Activated CD8-positive, alpha-beta T cell treated with anti-CD3 and anti-CD28 coated beads, Interleukin-2, amount 10 ng/mL, durations not matched to agents 7 days and 5 days (primary cell): ENCODE measurements around the gene MTERF4. TPM values are rescaled to one million over a fixed set of nuclear protein-coding genes. Genes with fewer than 3 reads are reported as not detected.

Source experiments
- ATAC-seq: fragments of 150-1000 bp; cut with Tn5 transposase; one replicate; pipeline ENCODE4 v1.10.0; 2021; ENCODE audit warnings: moderate library complexity
- CTCF ChIA-PET: fragments of 350-600 bp; sonication (Branson Sonifier 250); formaldehyde crosslinking; loops from one replicate; lab custom pipeline; 2021; ENCODE audit warnings: antibody characterized with exemption; lab: Charles Lee
- POLR2A ChIA-PET: fragments of 350-600 bp; sonication (Branson Sonifier 250); formaldehyde crosslinking; loops from one replicate; lab custom pipeline; 2021; ENCODE audit warnings: antibody characterized with exemption; lab: Charles Lee
- DNase-seq: peaks from one replicate; pipeline ENCODE4 v3.0.0-alpha.2; 2020
- H3K27ac Mint-ChIP-seq: one replicate; pipeline ENCODE4 v1.8.0; 2021; ENCODE audit warnings: mild to moderate bottlenecking, mixed read lengths
- H3K27me3 Mint-ChIP-seq: one replicate; pipeline ENCODE4 v1.8.0; 2021; ENCODE audit warnings: low read depth, mixed read lengths
- H3K36me3 Mint-ChIP-seq: one replicate; pipeline ENCODE4 v1.8.0; 2021; ENCODE audit warnings: low read depth, mixed read lengths
- H3K4me1 Mint-ChIP-seq: one replicate; pipeline ENCODE4 v1.8.0; 2021; ENCODE audit warnings: low read depth, mixed read lengths
- H3K4me3 Mint-ChIP-seq: one replicate; pipeline ENCODE4 v1.8.0; 2021; ENCODE audit warnings: mild to moderate bottlenecking, mixed read lengths
- H3K9me3 Mint-ChIP-seq: one replicate; pipeline ENCODE4 v1.8.0; 2022; ENCODE audit warnings: mixed read lengths; ENCODE audit not compliant: insufficient read depth
- total RNA-seq, 2 experiments: library from RNA; stranded (reverse); gene quantifications; one replicate each; pipeline ENCODE4 v1.2.3, GENCODE V29; 2021

Gene MTERF4
- total RNA-seq, 2 experiments from 2014 or later, result 24.1 to 26.3 TPM

GRCh38 chr2:241132538-241133435, 30.7 kb upstream of the MTERF4 start:
- Mint-ChIP-seq H3K4me1 (peaks cover 9% of the 10 kb centered on the region), H3K9me3 (no peaks in the 10 kb centered on the region), H3K4me3 (no peak overlapping the region), H3K27me3 (no peaks in the 10 kb centered on the region), H3K36me3 (peaks cover 15% of the 10 kb centered on the region), H3K27ac (no peak overlapping the region)
- DNase-seq (no peak), ATAC-seq (no peak)
- POLR2A ChIA-PET, result interaction anchor here (0.6 kb wide), 2 partner anchors 11 to 19 kb away, joined by 3 read pairs; no protein-coding TSS in a partner anchor
- CTCF ChIA-PET, result no interaction called here

GRCh38 chr2:241131531-241131930, 29.4 kb upstream of the MTERF4 start:
- no peaks in the 10 kb centered on the region for H3K9me3 Mint-ChIP-seq
- DNase-seq (no peak), ATAC-seq (no peak)
- H3K4me3 Mint-ChIP-seq, result no peak overlapping the region
- POLR2A ChIA-PET, result no interaction called here
- H3K27me3 Mint-ChIP-seq, result no peaks in the 10 kb centered on the region
- peaks cover 15% of the 10 kb centered on the region for H3K36me3 Mint-ChIP-seq
- CTCF ChIA-PET, result interaction anchor here (0.8 kb wide), 1 partner anchor 19 kb away, joined by 3 read pairs; the partner anchor contains the start of gene PPP1R7
- no peak overlapping the region for H3K27ac Mint-ChIP-seq
- H3K4me1 Mint-ChIP-seq, result peaks cover 14% of the 10 kb centered on the region

- peaks cover 14% of the 10 kb centered on the region for H3K4me1 Mint-ChIP-seq
- no peaks in the 10 kb centered on the region for H3K9me3 Mint-ChIP-seq
- no peak for ATAC-seq
- H3K27ac Mint-ChIP-seq, result no peak overlapping the region
- POLR2A ChIA-PET, result no interaction called here
- DNase-seq, result no peak
- peaks cover 18% of the 10 kb centered on the region for H3K36me3 Mint-ChIP-seq
- no peak overlapping the region for H3K4me3 Mint-ChIP-seq
- H3K27me3 Mint-ChIP-seq, result no peaks in the 10 kb centered on the region
- CTCF ChIA-PET, result interaction anchor here (0.6 kb wide), 1 partner anchor 27 kb away, joined by 4 read pairs; no protein-coding TSS in a partner anchor
These were observed 28.2 kb upstream of the MTERF4 start for GRCh38 chr2:241130316-241130715.

GRCh38 chr2:241129086-241129871, 27.2 kb upstream of the MTERF4 start:
- no peak for DNase-seq
- Mint-ChIP-seq H3K4me3 (no peak overlapping the region), H3K36me3 (peaks cover 18% of the 10 kb centered on the region), H3K4me1 (peaks cover 14% of the 10 kb centered on the region), H3K27me3 (no peaks in the 10 kb centered on the region), H3K9me3 (no peaks in the 10 kb centered on the region), H3K27ac (no peak overlapping the region)
- ATAC-seq, result no peak
- ChIA-PET POLR2A (interaction anchor here (1.6 kb wide), 1 partner anchor 19 kb away, joined by 5 read pairs; no protein-coding TSS in a partner anchor), CTCF (no interaction called here)

GRCh38 chr2:241128266-241128665, 26.2 kb upstream of the MTERF4 start:
- POLR2A ChIA-PET, result interaction anchor here (1.2 to 1.6 kb wide), 2 partner anchors 18 to 22 kb away, joined by 3 to 5 read pairs; partner anchors contain the start of gene PPP1R7
- CTCF ChIA-PET, result no interaction called here
- H3K4me1 Mint-ChIP-seq, result peaks cover 14% of the 10 kb centered on the region
- H3K27ac Mint-ChIP-seq, result peak overlapping the region; percentile 69
- H3K9me3 Mint-ChIP-seq, result no peaks in the 10 kb centered on the region
- ATAC-seq (no peak), DNase-seq (no peak)
- H3K36me3 Mint-ChIP-seq, result peaks cover 18% of the 10 kb centered on the region
- no peaks in the 10 kb centered on the region for H3K27me3 Mint-ChIP-seq
- no peak overlapping the region for H3K4me3 Mint-ChIP-seq

GRCh38 chr2:241126771-241127202, 24.7 kb upstream of the MTERF4 start:
- Mint-ChIP-seq H3K9me3 (no peaks in the 10 kb centered on the region), H3K27ac (no peak overlapping the region), H3K36me3 (peaks cover 19% of the 10 kb centered on the region), H3K27me3 (no peaks in the 10 kb centered on the region), H3K4me3 (no peak overlapping the region), H3K4me1 (peaks cover 14% of the 10 kb centered on the region)
- ATAC-seq, result no peak
- no peak for DNase-seq
- ChIA-PET CTCF (interaction anchor here (0.7 kb wide), 1 partner anchor 10 kb away, joined by 3 read pairs; no protein-coding TSS in a partner anchor), POLR2A (interaction anchor here (1.2 kb wide), 1 partner anchor 23 kb away, joined by 3 read pairs; the partner anchor contains the start of gene PPP1R7)

- peaks cover 14% of the 10 kb centered on the region for H3K4me1 Mint-ChIP-seq
- no peak overlapping the region for H3K4me3 Mint-ChIP-seq
- no peak for ATAC-seq
- no peaks in the 10 kb centered on the region for H3K27me3 Mint-ChIP-seq
- ChIA-PET CTCF (no interaction called here), POLR2A (no interaction called here)
- no peaks in the 10 kb centered on the region for H3K9me3 Mint-ChIP-seq
- no peak overlapping the region for H3K27ac Mint-ChIP-seq
- DNase-seq, result no peak
- H3K36me3 Mint-ChIP-seq, result peaks cover 23% of the 10 kb centered on the region
These were observed 24.1 kb upstream of the MTERF4 start for GRCh38 chr2:241126201-241126611.

- ChIA-PET CTCF (no interaction called here), POLR2A (no interaction called here)
- H3K27ac Mint-ChIP-seq, result no peak overlapping the region
- peaks cover 29% of the 10 kb centered on the region for H3K36me3 Mint-ChIP-seq
- H3K4me1 Mint-ChIP-seq, result peaks cover 14% of the 10 kb centered on the region
- no peaks in the 10 kb centered on the region for H3K27me3 Mint-ChIP-seq
- ATAC-seq (no peak), DNase-seq (no peak)
- H3K4me3 Mint-ChIP-seq, result no peak overlapping the region
- no peaks in the 10 kb centered on the region for H3K9me3 Mint-ChIP-seq
These were observed 23.5 kb upstream of the MTERF4 start for GRCh38 chr2:241125626-241126025.

GRCh38 chr2:241123816-241124536, 21.9 kb upstream of the MTERF4 start:
- DNase-seq (no peak), ATAC-seq (no peak)
- Mint-ChIP-seq H3K27ac (no peak overlapping the region), H3K9me3 (no peaks in the 10 kb centered on the region), H3K4me3 (no peak overlapping the region), H3K4me1 (peaks cover 12% of the 10 kb centered on the region), H3K27me3 (no peaks in the 10 kb centered on the region), H3K36me3 (peaks cover 29% of the 10 kb centered on the region)
- POLR2A ChIA-PET, result interaction anchor here (0.9 to 1.4 kb wide), 3 partner anchors 13 to 24 kb away, joined by 3 to 4 read pairs (median 3); no protein-coding TSS in a partner anchor
- CTCF ChIA-PET, result interaction anchor here (1.1 to 1.5 kb wide), 3 partner anchors 11 to 27 kb away, joined by 3 to 4 read pairs (median 4); partner anchors contain the start of gene PASK

- no peaks in the 10 kb centered on the region for H3K27me3 Mint-ChIP-seq
- H3K4me1 Mint-ChIP-seq, result peaks cover 2% of the 10 kb centered on the region
- H3K4me3 Mint-ChIP-seq, result no peak overlapping the region
- no peaks in the 10 kb centered on the region for H3K9me3 Mint-ChIP-seq
- CTCF ChIA-PET, result no interaction called here
- ATAC-seq, result no peak
- H3K36me3 Mint-ChIP-seq, result peaks cover 28% of the 10 kb centered on the region
- H3K27ac Mint-ChIP-seq, result no peak overlapping the region
- DNase-seq, result no peak
- POLR2A ChIA-PET, result no interaction called here
These were observed 20.4 kb upstream of the MTERF4 start for GRCh38 chr2:241122376-241123002.

GRCh38 chr2:241121008-241121407, 18.9 kb upstream of the MTERF4 start:
- H3K9me3 Mint-ChIP-seq, result no peaks in the 10 kb centered on the region
- H3K27ac Mint-ChIP-seq, result no peak overlapping the region
- ATAC-seq (no peak), DNase-seq (no peak)
- POLR2A ChIA-PET, result no interaction called here
- CTCF ChIA-PET, result no interaction called here
- H3K4me3 Mint-ChIP-seq, result no peak overlapping the region
- peaks cover 28% of the 10 kb centered on the region for H3K36me3 Mint-ChIP-seq
- no peaks in the 10 kb centered on the region for H3K4me1 Mint-ChIP-seq
- H3K27me3 Mint-ChIP-seq, result no peaks in the 10 kb centered on the region
